Stimulated activated memory B cell treated with anti-CD40 and anti-IgM and Interleukin-4, amounts not matched to agents 10 μg/mL and 1 μg/mL and 100 μg/mL, for 72 hours (primary cell): ENCODE measurements around the gene UBE2N.
A peak's percentile ranks its signal among the peaks of the same experiment; 100 is the strongest.

Experiments
- ATAC-seq: fragments of 150-1000 bp; cut with Tn5 transposase; 2 replicates; pipeline ENCODE4 v1.10.0; 2021
- H3K27ac Mint-ChIP-seq: one replicate; pipeline ENCODE4 v1.8.0; 2022; ENCODE audit warnings: mild to moderate bottlenecking, mixed read lengths
- H3K27me3 Mint-ChIP-seq: one replicate; pipeline ENCODE4 v1.8.0; 2022; ENCODE audit warnings: mixed read lengths
- H3K36me3 Mint-ChIP-seq: one replicate; pipeline ENCODE4 v1.8.0; 2022; ENCODE audit warnings: mixed read lengths
- H3K4me1 Mint-ChIP-seq: one replicate; pipeline ENCODE4 v1.8.0; 2022; ENCODE audit warnings: mixed read lengths
- H3K4me3 Mint-ChIP-seq: one replicate; pipeline ENCODE4 v1.8.0; 2022; ENCODE audit warnings: mild to moderate bottlenecking, moderate library complexity, mixed read lengths
- H3K9me3 Mint-ChIP-seq: one replicate; pipeline ENCODE4 v1.8.0; 2022; ENCODE audit warnings: mixed read lengths

Gene UBE2N

GRCh38 chr12:93366422-93366821 lies 75.3 kb downstream of the UBE2N start:
- H3K27ac Mint-ChIP-seq = no peak overlapping the region
- peaks cover 7% of the 10 kb centered on the region for H3K4me1 Mint-ChIP-seq
- H3K9me3 Mint-ChIP-seq = no peaks in the 10 kb centered on the region
- H3K36me3 Mint-ChIP-seq = no peaks in the 10 kb centered on the region
- ATAC-seq = no peak
- no peak overlapping the region for H3K4me3 Mint-ChIP-seq
- peaks cover 13% of the 10 kb centered on the region for H3K27me3 Mint-ChIP-seq

GRCh38 chr12:93365616-93366405 lies 75.9 kb downstream of the UBE2N start:
- Mint-ChIP-seq H3K4me1 (peaks cover 7% of the 10 kb centered on the region), H3K9me3 (no peaks in the 10 kb centered on the region), H3K36me3 (no peaks in the 10 kb centered on the region), H3K27ac (no peak overlapping the region), H3K4me3 (no peak overlapping the region), H3K27me3 (peaks cover 13% of the 10 kb centered on the region)
- ATAC-seq = no peak

- H3K27me3 Mint-ChIP-seq = peaks cover 8% of the 10 kb centered on the region
- H3K4me1 Mint-ChIP-seq = peaks cover 7% of the 10 kb centered on the region
- H3K36me3 Mint-ChIP-seq = no peaks in the 10 kb centered on the region
- ATAC-seq = peak; percentile 74
- H3K27ac Mint-ChIP-seq = no peak overlapping the region
- H3K9me3 Mint-ChIP-seq = no peaks in the 10 kb centered on the region
- H3K4me3 Mint-ChIP-seq = no peak overlapping the region
These were observed 77.9 kb downstream of the UBE2N start for GRCh38 chr12:93363841-93364297.

- ATAC-seq = no peak
- Mint-ChIP-seq H3K27me3 (no peaks in the 10 kb centered on the region), H3K36me3 (no peaks in the 10 kb centered on the region), H3K27ac (no peak overlapping the region), H3K9me3 (no peaks in the 10 kb centered on the region), H3K4me3 (no peak overlapping the region), H3K4me1 (peaks cover 7% of the 10 kb centered on the region)
These were observed 80.4 kb downstream of the UBE2N start for GRCh38 chr12:93361151-93361919.

GRCh38 chr12:93360688-93361087 lies 81.1 kb downstream of the UBE2N start:
- no peak for ATAC-seq
- Mint-ChIP-seq H3K9me3 (no peaks in the 10 kb centered on the region), H3K4me1 (peaks cover 7% of the 10 kb centered on the region)

GRCh38 chr12:93358821-93359220 lies 82.9 kb downstream of the UBE2N start:
- Mint-ChIP-seq H3K4me1 (peaks cover 3% of the 10 kb centered on the region), H3K9me3 (no peaks in the 10 kb centered on the region), H3K36me3 (no peaks in the 10 kb centered on the region)

More at GRCh38 chr12:93360688-93361087, 81.1 kb downstream of the UBE2N start:
- Mint-ChIP-seq H3K36me3 (no peaks in the 10 kb centered on the region), H3K4me3 (no peak overlapping the region), H3K27ac (no peak overlapping the region), H3K27me3 (no peaks in the 10 kb centered on the region)

GRCh38 chr12:93358058-93358457 lies 83.7 kb downstream of the UBE2N start:
- Mint-ChIP-seq H3K9me3 (no peaks in the 10 kb centered on the region), H3K27ac (no peak overlapping the region), H3K27me3 (no peaks in the 10 kb centered on the region), H3K4me3 (no peak overlapping the region), H3K4me1 (no peaks in the 10 kb centered on the region), H3K36me3 (no peaks in the 10 kb centered on the region)
- no peak for ATAC-seq

More at GRCh38 chr12:93358821-93359220, 82.9 kb downstream of the UBE2N start:
- no peak for ATAC-seq
- Mint-ChIP-seq H3K27me3 (no peaks in the 10 kb centered on the region), H3K4me3 (no peak overlapping the region), H3K27ac (no peak overlapping the region)

GRCh38 chr12:93356214-93356613 lies 85.5 kb downstream of the UBE2N start:
- ATAC-seq = no peak
- no peak overlapping the region for H3K4me3 Mint-ChIP-seq
- H3K27me3 Mint-ChIP-seq = no peaks in the 10 kb centered on the region
- no peaks in the 10 kb centered on the region for H3K36me3 Mint-ChIP-seq
- H3K27ac Mint-ChIP-seq = no peak overlapping the region
- H3K9me3 Mint-ChIP-seq = peaks cover 4% of the 10 kb centered on the region
- H3K4me1 Mint-ChIP-seq = no peaks in the 10 kb centered on the region
